GM19099 (cell line): ENCODE data around the gene MAL.

Experiments
- POLR2A ChIP-seq: IDR thresholded peaks from 3 replicates; pipeline ENCODE4 v1.6.1; 2011; ENCODE audit warnings: low read depth; ENCODE audit not compliant: insufficient read length; ENCODE audit errors: extremely low read depth

Gene MAL

DNA sequence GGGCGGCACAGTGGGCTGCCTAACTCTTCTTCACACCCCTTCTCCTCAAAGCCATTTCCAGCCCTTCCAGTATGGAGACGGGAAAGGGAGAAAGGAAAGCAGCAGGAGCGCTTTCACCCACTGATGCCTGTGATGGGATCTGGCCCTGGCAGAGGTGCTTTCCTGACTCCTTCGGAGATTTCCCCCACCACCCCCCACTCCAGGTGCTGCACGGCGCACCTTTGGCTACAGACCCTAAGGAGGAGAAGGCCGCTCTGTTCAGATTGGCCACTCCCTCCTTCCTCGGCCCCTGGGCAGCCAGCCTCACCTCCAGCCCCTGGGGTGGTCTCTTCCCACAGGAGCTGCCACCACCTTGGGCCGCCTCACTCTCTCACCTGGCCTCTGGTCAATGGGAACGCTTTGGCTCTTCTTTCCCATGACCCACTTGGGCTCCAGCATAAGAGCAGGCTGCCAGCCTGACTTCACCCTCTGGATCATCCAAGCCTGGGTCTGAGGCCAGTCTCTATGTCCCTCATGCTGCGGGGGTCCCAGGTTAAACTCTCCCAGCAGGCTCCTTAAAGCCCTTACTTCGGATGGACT, 18.4 kb upstream of the MAL start:
- TF ChIP-seq POLR2A: no peak

DNA sequence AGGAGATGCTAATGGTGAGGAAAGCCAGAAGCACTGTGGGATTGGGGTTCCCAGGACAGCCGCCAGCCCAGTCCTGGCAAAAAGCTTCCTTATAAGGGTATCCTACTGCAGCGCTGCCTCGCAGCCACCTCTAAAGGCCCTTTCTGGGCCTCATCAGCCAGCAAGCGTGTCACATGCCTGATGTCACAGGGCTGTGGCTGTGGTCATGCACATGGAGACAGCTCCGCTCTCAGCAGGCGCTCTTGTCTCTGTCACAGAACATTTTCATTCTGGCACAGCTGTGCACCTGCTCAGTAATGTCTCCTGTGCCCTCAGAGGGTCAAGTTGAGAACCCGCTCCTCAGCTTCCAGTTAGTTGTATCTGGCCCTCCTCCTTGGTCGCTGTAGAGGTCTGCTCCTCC, 17.7 kb upstream of the MAL start:
- no peak for TF ChIP-seq POLR2A

DNA sequence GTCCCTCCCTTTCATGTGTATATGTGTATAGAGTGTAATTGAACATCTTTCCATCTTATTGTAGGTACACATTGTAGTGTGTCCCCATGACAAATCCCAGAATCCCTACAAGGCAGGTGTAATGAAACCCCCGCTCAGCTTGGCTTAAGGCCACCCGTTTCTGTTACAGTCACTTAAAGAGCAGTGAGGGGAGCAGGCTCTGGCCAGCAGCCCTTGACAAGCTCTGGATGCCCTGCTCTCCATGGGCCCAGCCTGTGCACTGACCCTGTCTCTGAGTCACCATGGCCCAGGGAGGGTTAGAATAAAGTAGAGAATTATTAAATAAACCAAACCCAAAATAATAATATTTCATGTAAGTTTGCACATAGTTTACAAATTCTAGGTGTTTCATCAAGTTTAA, 17.2 kb upstream of the MAL start:
- no peak for TF ChIP-seq POLR2A

DNA sequence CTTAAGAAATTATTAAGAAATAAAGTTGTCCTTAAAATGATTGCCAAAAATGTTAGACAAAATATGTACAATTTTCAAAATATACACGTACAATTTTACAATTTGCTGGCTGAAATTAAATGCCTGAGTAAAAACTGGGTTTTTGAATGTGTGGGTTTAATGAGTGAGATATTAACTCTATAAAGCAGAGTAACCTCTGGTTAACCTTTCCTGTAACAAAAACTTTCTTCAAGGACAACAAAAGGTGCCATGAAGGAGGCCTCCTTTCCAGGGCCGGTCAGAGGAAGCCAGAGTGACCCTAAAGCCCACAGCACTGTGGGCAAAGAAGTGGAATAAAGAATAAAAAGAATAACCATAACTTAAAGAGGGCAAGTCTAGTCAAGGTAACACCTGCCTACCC, 16.5 kb upstream of the MAL start:
- no peak for TF ChIP-seq POLR2A

DNA sequence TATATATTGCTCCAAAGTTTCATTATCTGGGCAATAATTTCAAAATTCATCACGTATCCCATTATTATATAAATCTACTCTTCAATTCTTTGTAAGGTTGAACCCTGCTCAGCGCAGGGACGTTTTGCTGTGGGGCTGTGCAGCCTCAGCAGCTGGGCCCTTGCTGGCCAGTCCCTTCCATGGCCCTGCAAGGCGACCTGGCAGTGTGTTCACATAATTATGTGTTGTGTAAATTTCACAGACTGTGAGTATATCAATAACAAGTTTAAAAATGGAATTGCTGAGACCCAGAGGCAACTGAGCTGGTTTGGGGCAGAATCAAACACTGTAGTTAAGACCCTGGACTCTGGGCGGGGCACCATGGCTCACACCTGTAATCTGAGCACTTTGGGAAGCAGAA, 16.1 kb upstream of the MAL start:
- no peak for TF ChIP-seq POLR2A

DNA sequence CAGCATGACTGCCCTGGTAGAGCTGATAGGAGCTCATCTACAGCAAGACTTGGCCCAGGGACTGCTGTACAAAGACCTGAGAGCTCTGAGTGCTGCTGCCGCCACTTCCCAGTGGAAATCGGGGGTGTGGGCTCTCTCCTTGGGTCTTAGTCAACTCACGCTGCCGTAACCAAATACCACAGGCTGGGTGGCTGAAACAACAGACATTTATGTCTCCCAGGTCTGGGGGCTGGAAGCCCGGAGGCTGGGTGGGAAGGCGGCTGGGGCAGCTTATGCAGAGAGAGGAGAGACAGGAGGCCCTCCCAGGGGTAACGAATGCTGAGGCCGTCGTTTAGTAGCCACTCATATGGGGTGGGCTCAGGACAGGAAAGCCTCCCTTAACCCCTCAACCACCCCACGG, 15.4 kb upstream of the MAL start:
- TF ChIP-seq POLR2A: no peak

DNA sequence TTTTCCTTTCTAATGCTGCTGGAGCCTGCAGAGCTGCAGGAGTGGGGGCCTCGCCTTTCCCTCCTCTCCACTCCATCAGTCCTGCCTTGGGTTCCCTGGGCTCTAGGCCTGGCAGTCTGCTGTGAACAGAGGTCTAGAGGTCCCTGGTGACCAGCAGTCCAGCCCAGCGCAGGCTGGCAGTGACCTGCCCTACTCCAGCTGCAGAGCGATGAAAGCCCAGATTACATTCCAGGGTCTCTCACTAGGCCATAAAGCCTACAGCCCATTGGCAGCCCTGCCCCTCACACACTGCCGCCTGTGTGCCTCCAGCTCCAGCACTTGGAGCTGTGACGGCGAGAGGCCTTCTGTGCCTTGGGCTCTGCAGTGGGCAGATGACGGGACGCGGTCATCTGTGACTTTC, 14.8 kb upstream of the MAL start:
- no peak for TF ChIP-seq POLR2A

DNA sequence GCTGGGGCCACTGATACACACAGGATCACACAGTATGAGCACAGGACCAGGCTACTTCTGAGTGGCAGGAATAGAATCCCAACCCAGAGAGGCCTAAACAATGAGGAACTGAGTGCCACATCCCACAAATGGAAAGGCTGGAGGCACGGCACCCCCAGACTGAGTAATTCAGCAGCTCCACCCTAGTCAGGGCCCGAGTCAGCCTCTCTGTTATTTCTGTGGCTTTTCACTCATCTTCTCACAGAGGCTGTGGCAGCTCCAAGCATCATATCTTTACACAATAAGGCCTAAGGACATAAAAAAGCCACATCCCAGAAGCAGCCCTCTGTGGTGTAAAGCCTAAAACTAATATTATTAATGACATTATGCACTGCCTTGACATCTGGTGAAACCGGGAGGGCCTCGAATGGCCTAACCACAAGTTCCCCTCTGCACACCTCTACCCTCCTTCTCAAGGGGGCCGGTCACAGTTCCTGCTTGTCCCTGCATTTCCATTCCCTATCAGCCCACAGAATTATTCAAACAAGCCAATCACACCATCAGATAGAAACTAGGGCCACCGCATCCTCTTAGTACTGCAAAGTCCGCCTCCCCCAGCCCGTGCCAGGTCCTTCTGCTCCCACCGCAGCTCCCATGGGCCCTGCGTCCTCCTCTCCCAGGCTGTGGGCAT, 12.5 kb upstream of the MAL start:
- no peak for TF ChIP-seq POLR2A

DNA sequence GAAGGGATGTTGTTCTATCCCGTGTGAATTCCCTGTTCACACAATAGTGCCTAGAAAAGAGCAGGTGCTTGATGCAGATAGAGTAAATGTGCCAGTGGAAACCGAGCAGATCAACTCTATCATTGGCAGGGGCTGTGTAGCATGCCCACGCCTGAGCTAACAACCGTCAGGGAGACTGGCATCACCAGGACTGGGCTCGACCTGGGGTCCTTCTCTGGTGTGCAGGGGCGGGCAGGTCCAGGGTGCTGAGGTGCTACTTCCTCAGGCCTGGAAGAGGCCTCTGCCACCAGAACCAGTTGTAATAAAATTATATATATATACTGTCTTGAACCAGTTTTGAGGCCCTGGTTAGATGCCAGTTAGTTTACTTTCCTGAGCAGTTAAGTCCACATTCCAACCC, 11.8 kb upstream of the MAL start:
- no peak for TF ChIP-seq POLR2A

DNA sequence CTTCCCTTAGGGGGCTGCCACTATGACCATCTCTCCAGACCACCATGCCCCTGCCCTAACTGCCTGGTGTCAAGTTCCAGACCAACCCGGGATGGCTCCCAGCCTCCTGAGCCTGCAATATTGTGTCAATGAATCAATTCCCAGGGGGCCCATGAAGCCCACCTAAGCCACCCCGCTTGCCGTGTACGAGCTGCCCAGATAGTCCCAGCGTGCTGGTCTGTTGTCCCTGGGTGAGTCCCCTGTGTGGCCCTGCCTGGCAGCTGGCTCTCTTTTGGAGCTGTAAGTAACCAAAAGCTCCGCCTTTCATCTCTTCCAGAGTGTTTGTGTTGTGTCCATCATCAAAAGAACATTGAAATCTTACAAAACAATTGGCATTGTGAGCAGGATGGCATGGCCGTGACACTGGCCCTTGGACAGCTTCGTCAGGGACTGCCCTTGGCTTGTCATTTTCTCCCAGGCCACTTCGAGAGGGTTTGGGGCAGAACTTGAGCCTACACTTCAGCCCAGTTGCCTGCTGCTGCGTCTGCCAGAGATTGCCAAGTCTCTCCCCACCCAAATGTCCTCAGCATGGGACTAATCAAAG, 11.3 kb upstream of the MAL start:
- TF ChIP-seq POLR2A: no peak

DNA sequence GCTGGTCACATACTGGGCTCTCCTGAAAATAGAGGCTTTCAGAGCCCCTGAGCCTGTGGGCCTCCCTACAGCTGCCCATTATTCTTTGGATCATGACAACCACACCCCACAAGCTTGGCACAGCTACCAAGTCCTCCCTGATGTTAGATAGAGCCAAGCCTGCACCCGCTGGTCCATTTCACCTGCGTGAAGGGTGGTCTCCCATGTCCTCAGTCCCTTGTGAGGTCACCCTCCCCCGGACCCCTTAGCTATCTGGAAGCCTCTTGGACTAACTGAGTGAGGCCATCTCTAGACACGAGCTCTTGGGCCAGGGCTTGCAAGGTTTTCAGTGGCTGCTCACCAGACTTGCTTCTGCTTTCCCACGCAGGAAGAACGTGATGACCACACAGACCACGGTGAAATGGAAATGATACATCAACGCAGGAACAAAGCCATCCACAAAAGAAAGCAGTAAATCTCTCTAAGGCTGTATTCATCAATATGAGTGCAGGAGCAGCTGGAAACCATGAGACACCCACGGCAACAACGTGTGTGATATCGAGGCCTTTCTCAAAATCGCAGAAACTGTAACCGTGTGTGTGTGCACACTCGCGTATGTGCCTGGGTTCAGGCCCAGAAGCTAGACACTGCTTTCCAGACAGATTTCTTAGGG, 10.1 kb upstream of the MAL start:
- TF ChIP-seq POLR2A: no peak

DNA sequence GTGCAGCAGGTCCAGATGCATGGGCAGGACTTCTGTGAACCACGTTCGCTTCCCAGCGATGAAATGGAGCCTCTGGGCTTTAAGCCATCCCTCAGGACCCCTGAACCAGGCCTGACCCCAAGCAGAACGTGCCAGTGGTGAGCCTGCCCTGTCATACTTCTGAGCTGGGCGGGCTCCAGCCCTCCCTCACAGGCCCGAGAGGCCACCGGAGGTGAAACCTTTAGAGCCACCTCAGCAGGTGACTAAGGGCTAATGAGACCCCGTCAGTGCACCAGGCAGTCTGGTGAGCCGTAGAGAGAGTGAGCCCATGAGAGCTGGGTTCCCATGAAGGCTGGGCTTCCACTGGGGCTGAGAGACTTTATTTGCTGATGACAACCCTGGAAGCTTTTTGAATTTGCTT, 8.9 kb upstream of the MAL start:
- no peak for TF ChIP-seq POLR2A

DNA sequence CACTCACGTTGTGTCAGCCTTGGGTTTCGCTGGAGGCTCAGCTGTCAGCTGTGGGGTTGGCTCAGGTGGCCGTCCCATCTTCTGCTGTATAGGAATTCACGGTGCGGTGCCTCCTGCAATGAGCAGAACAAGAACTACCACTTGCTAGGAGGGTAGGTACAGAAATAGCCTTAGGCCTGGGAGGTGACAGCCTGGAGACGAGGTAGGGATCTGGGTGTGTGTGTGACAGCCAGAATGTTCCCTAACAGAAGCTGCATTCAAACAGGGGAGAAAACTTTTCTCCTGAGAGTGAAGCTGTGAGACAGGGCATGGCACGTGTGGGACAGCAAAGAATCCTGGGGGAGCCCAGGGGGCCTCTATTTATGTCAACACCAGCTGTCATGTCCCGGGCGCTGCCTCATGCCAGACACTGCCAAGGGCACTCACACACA, 8.4 kb upstream of the MAL start:
- no peak for TF ChIP-seq POLR2A

DNA sequence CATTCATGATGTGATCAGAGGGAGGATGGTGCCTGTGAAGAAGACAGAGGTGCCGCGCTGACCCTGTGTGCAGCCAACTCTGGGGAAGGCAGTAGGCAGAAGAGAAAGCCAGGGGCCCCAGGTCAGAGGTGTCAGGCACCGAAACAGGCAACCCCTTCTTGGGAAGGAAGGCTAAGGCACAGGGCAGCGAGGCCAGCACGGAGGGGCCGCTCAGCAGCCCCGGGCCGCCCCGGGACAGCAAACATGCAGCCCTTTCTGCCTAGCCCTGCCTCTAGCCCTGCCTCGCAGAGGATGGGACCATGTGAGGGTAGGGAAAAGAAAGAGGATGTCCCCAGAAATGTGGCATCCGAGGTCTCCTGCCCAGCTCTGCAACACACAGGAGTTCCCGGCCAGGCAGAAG, 7.7 kb upstream of the MAL start:
- TF ChIP-seq POLR2A: no peak

DNA sequence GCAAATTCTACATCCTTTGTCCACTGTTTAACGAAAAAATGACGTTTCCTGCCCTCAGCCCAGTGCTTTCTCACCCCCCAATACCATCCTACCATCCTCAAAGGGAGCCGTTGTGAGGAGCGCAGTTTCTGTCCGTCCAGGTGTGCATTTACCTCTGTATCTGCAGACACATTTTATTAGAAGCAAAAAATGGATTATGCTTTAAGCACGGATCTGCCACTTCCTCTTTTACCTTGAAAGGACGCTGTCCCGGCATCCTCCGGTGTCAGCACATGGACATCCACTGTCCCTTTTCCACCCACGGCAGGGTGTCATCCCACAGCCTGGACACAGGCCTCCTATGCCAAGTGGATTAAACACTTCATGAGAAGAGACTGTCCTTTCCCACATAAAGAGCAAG, 7.2 kb upstream of the MAL start:
- no peak for TF ChIP-seq POLR2A
